PFSK-1 (cell line): ENCODE results near the gene RAB21.

Experiments
- FOXP2 ChIP-seq: optimal IDR thresholded peaks from 2 replicates; pipeline ENCODE3; 2011; ENCODE audit warnings: borderline replicate concordance, control low read depth, inconsistent platforms; ENCODE audit not compliant: insufficient read depth; ENCODE audit errors: extremely low read length, extremely low read depth
- POLR2AphosphoS5 ChIP-seq: IDR thresholded peaks from 2 replicates; pipeline ENCODE4 v1.6.1; 2012; ENCODE audit warnings: low read depth, mild to moderate bottlenecking, control low read depth, low read length, moderate library complexity
- REST ChIP-seq, 2 experiments: IDR thresholded peaks; 2 replicates each; pipeline versions ENCODE4 v1.6.1 to v1.8.0; 2011 to 2012; ENCODE audit warnings: low read depth in 2 of 2, low read length in 2 of 2, control low read depth in 1 of 2, inconsistent platforms in 1 of 2, mild to moderate bottlenecking in 1 of 2, moderate library complexity in 1 of 2; ENCODE audit not compliant: insufficient read depth in 1 of 2
- SIN3A ChIP-seq: IDR thresholded peaks from 2 replicates; pipeline ENCODE4 v1.6.1; 2012; ENCODE audit warnings: mild to moderate bottlenecking, low read length, moderate library complexity, borderline replicate concordance; ENCODE audit not compliant: insufficient read depth
- TAF1 ChIP-seq: IDR thresholded peaks from 2 replicates; pipeline ENCODE4 v1.6.1; 2012; ENCODE audit warnings: low read length, control low read depth, borderline replicate concordance; ENCODE audit not compliant: insufficient read depth

RAB21 gene

DNA sequence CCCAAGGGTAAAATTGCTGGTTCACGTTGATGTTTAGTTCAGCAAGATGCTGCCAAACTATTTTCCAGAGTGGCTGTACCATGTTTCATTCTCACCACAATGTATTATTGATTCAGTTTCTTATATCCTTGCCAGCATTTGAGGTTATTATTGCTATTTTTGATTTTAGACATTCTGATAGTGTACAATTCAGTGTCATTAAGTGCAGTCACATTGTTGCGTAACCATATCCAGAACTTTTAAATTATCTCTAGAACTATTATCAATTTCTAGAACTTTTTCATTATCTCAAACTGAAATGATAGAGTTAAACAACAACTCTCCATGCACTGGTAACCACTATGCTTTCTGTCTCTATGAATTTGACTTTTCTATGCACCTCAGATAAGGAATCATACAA is 74.2 kb downstream of the RAB21 start:
- TF ChIP-seq SIN3A = no peak
- no peak for TF ChIP-seq REST (IDR thresholded peaks at IDR 0.05; ENCODE audit: insufficient read depth in 1 of 2, low read depth in 2 of 2, low read length in 2 of 2)
- TF ChIP-seq FOXP2 = no peak
- no peak for TF ChIP-seq TAF1
- TF ChIP-seq POLR2AphosphoS5 = no peak

GRCh38 chr12:71837356-71837755 is 82.7 kb downstream of the RAB21 start:
- TF ChIP-seq REST (IDR thresholded peaks at IDR 0.05; ENCODE audit: insufficient read depth in 1 of 2, low read depth in 2 of 2, low read length in 2 of 2) (no peak), POLR2AphosphoS5 (no peak), SIN3A (no peak), TAF1 (no peak), FOXP2 (no peak)

GRCh38 chr12:71838231-71838630 is 83.6 kb downstream of the RAB21 start:
- TF ChIP-seq POLR2AphosphoS5 = no peak
- TF ChIP-seq REST (IDR thresholded peaks at IDR 0.05; ENCODE audit: insufficient read depth in 1 of 2, low read depth in 2 of 2, low read length in 2 of 2) = no peak
- TF ChIP-seq SIN3A = no peak

GRCh38 chr12:71838676-71839075 is 84.0 kb downstream of the RAB21 start:
- no peak for TF ChIP-seq POLR2AphosphoS5
- TF ChIP-seq FOXP2 = no peak
- no peak for TF ChIP-seq REST (IDR thresholded peaks at IDR 0.05; ENCODE audit: insufficient read depth in 1 of 2, low read depth in 2 of 2, low read length in 2 of 2)
- no peak for TF ChIP-seq SIN3A
- TF ChIP-seq TAF1 = no peak

DNA sequence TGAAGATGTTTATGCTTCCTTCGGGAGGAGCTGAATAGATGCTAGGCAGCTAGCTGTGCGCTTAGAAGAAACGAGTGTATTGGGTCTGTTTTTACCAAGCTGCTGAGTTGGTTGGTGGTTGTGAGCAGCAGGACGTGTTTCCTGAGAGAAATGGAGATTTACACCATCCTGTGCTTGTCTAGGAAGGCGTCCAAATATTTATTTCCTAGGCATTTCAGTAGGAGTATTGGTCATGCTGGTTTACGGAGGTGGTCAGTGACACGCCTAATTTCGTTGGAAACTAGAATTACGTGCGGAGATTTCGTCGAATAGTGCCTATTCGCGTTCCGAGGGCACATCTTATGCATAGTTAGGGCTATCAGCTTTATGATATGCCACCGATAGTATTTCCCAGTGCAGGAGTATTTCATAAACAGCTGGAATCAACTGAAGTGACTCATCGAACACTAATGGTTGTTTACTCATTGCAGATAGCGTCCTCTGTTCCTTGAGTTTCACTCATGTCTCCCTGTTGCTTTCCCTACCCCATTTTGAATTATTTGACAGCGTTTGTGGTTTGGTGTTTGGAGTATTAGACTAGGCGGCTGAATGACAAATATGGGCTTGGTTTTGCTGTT is 85.7 kb downstream of the RAB21 start:
- TF ChIP-seq POLR2AphosphoS5 (no peak), FOXP2 (peak; percentile 18), SIN3A (no peak), TAF1 (no peak), REST (IDR thresholded peaks at IDR 0.05; ENCODE audit: insufficient read depth in 1 of 2, low read depth in 2 of 2, low read length in 2 of 2) (0 out of 4 replicates have a peak, but pooled peaks of 1 of the 2 experiments have one; percentile 18)
